Panc1 (cell line): ENCODE data around the gene VOPP1.

Experiments
- CTCF ChIP-seq: fragments of 450-650 bp; IDR thresholded peaks from 2 replicates; pipeline ENCODE4 v1.5.1; 2017; ENCODE audit warnings: mild to moderate bottlenecking
- POLR2AphosphoS5 ChIP-seq: IDR thresholded peaks from 2 replicates; pipeline ENCODE4 v1.6.1; 2012; ENCODE audit warnings: mild to moderate bottlenecking, low read depth, low read length, moderate library complexity
- REST ChIP-seq, 2 experiments: IDR thresholded peaks; 2 replicates each; pipeline ENCODE4 v1.6.1; 2011 to 2012; ENCODE audit warnings: low read depth in 2 of 2, control low read depth in 1 of 2, low read length in 1 of 2, mild to moderate bottlenecking in 1 of 2, moderate library complexity in 1 of 2; ENCODE audit not compliant: insufficient read depth in 1 of 2
- SIN3A ChIP-seq: IDR thresholded peaks from 2 replicates; pipeline ENCODE4 v1.6.1; 2012; ENCODE audit warnings: low read depth, mild to moderate bottlenecking, low read length, moderate library complexity, borderline replicate concordance; ENCODE audit not compliant: insufficient read depth
- TCF7L2 ChIP-seq: IDR thresholded peaks from 2 replicates; pipeline ENCODE4 v1.6.1; 2011; ENCODE audit warnings: mild to moderate bottlenecking, low read depth, low read length, inconsistent platforms

GRCh38 chr7:55588379-55588699 lies 16.0 kb upstream of the VOPP1 start:
- TF ChIP-seq CTCF (no peak), REST (IDR thresholded peaks at IDR 0.05; ENCODE audit: insufficient read depth in 1 of 2, low read depth in 2 of 2, low read length in 1 of 2) (no peak), POLR2AphosphoS5 (no peak), SIN3A (no peak), TCF7L2 (no peak)
